Esophagus muscularis mucosa (tissue), 3 donors: ENCODE data around the gene IGFL2.

Experiments
- CTCF ChIP-seq, 3 experiments: fragments of 200-600 bp in 2 of 3; fragments of 450-650 bp in 1 of 3; sonication (generic) in 2 of 3; IDR thresholded peaks; one replicate each; pipeline ENCODE4 v1.5.1; 2017 to 2019; ENCODE audit warnings: antibody characterized with exemption in 3 of 3, mild to moderate bottlenecking in 2 of 3, moderate library complexity in 1 of 3
- POLR2AphosphoS5 ChIP-seq, 2 donors: sonication (generic); formaldehyde crosslinking; IDR thresholded peaks; one replicate each; pipeline ENCODE4 v1.6.1; 2017; ENCODE audit warnings: antibody characterized with exemption in 2 of 2

- TF ChIP-seq CTCF (IDR thresholded peaks at IDR 0.05), result no peak
- no peak for TF ChIP-seq POLR2AphosphoS5 (IDR thresholded peaks at IDR 0.05)
Observed at GRCh38 chr19:46192992-46193650, 45.1 kb downstream of the IGFL2 start.
